ENCODE measurements around the gene PPOX.

PPOX gene

GRCh38 chr1:161168906-161169305 lies 2.7 kb downstream of the PPOX start:
- no peak for TF ChIP-seq CTCF (IDR thresholded peaks at IDR 0.05; ENCODE audit: low read depth, low read length)
- H3K4me3 ChIP-seq (replicated peaks in 1 of 2; ENCODE audit: low read depth in 2 of 2, low read length in 2 of 2): no peak overlapping the region
- no peak for DNase-seq (ENCODE audit: low read depth in 2 of 2)

GRCh38 chr1:161171191-161171590 lies 5.0 kb downstream of the PPOX start:
- TF ChIP-seq CTCF (IDR thresholded peaks at IDR 0.05; ENCODE audit: low read depth, low read length): peak; percentile 30
- DNase-seq (ENCODE audit: low read depth in 2 of 2): peak in 1 of 2 donors; percentile 16

GRCh38 chr1:161171696-161172095 lies 5.5 kb downstream of the PPOX start:
- DNase-seq (ENCODE audit: low read depth in 2 of 2): no peak
- H3K4me3 ChIP-seq (replicated peaks in 1 of 2; ENCODE audit: low read depth in 2 of 2, low read length in 2 of 2): no peak overlapping the region
- TF ChIP-seq CTCF (IDR thresholded peaks at IDR 0.05; ENCODE audit: low read depth, low read length): no peak

More at GRCh38 chr1:161171191-161171590, 5.0 kb downstream of the PPOX start:
- H3K4me3 ChIP-seq (replicated peaks in 1 of 2; ENCODE audit: low read depth in 2 of 2, low read length in 2 of 2): no peak overlapping the region

- no peak for DNase-seq (ENCODE audit: low read depth in 2 of 2)
- TF ChIP-seq CTCF (IDR thresholded peaks at IDR 0.05; ENCODE audit: low read depth, low read length): no peak
- no peak overlapping the region for H3K4me3 ChIP-seq (replicated peaks in 1 of 2; ENCODE audit: low read depth in 2 of 2, low read length in 2 of 2)
Measured at GRCh38 chr1:161172349-161172748, 6.1 kb downstream of the PPOX start.

GRCh38 chr1:161172776-161173376 lies 6.7 kb downstream of the PPOX start:
- TF ChIP-seq CTCF (IDR thresholded peaks at IDR 0.05; ENCODE audit: low read depth, low read length): no peak
- H3K4me3 ChIP-seq (replicated peaks in 1 of 2; ENCODE audit: low read depth in 2 of 2, low read length in 2 of 2): no peak overlapping the region
- peak; percentile 91 to 98 for DNase-seq (ENCODE audit: low read depth in 2 of 2)

GRCh38 chr1:161173711-161174110 lies 7.5 kb downstream of the PPOX start:
- H3K4me3 ChIP-seq (replicated peaks in 1 of 2; ENCODE audit: low read depth in 2 of 2, low read length in 2 of 2): no peak overlapping the region
- no peak for DNase-seq (ENCODE audit: low read depth in 2 of 2)
- TF ChIP-seq CTCF (IDR thresholded peaks at IDR 0.05; ENCODE audit: low read depth, low read length): no peak

GRCh38 chr1:161174911-161175310 lies 8.7 kb downstream of the PPOX start:
- no peak for TF ChIP-seq CTCF (IDR thresholded peaks at IDR 0.05; ENCODE audit: low read depth, low read length)
- no peak overlapping the region for H3K4me3 ChIP-seq (replicated peaks in 1 of 2; ENCODE audit: low read depth in 2 of 2, low read length in 2 of 2)
- no peak for DNase-seq (ENCODE audit: low read depth in 2 of 2)

Measured in cardiac fibroblast (primary cell).